MG63 (cell line): Measurements from ENCODE around the gene CST5. TPM values are rescaled to one million over a fixed set of nuclear protein-coding genes. Genes with fewer than 3 reads are reported as not detected.
"Not testable (repeated sequence)": the region's sequence is repeated elsewhere in the genome, so short reads cannot be mapped to it uniquely, and the experiment has no call there.

Experiments
- DNase-seq: peaks from one replicate; pipeline ENCODE4 v3.0.0-alpha.2; 2020
- H3K27me3 ChIP-seq: fragments of 250-450 bp; sonication (Bioruptor Pico); 2 replicates; pipeline ENCODE4 v1.5.1; 2020; ENCODE audit warnings: mild to moderate bottlenecking, moderate library complexity
- H3K36me3 ChIP-seq: fragments of 250-450 bp; sonication (Bioruptor Pico); 2 replicates; pipeline ENCODE4 v1.5.1; 2020; ENCODE audit warnings: mild to moderate bottlenecking, moderate library complexity
- H3K4me3 ChIP-seq: fragments of 250-450 bp; sonication (Bioruptor Pico); 2 replicates; pipeline ENCODE4 v1.5.1; 2020; ENCODE audit warnings: mild to moderate bottlenecking, moderate library complexity
- H3K9me3 ChIP-seq: fragments of 250-450 bp; sonication (Bioruptor Pico); 2 replicates; pipeline ENCODE4 v1.5.1; 2020; ENCODE audit warnings: mild to moderate bottlenecking, moderate library complexity
- total RNA-seq: library from RNA; depleted of rRNA; stranded (reverse); fragments of >200 nt; shearing (Covaris generic); gene quantifications from 2 replicates; pipeline ENCODE4 v1.2.3, GENCODE V29; 2014; ENCODE audit warnings: low replicate concordance; rRNA removed

CST5 gene
- total RNA-seq: not detected in 2 replicates

DNA sequence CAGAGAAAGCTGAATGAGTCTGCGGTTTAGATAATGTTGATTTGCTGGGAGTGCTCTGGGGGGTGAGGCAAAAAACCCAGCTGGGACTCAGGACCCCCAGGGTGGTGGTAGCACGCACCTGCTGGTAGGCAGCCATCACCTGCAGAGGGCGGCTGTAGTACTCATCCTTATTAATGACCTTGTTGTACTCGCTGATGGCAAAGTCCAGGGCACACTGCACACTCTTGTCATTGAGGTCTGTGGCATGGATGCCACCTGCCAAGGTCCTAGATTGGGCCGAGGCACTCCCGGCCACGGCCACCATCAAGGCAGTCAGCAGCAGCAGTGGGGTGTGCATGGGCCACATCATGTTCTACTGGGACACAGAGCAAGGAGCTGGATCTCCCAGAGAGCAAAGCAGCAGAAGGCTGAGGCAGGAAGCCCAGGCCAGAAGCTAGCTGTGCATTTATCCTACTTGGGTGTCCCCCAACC lies at the start of gene CST5:
TSS of gene CST5 (minus strand) at position 421 of the 471 bp plus-strand sequence. CDS start at position 349, 72 bp downstream.
- no peaks in the 10 kb centered on the region for H3K27me3 ChIP-seq
- H3K4me3 ChIP-seq: no peak within 1 kb of the TSS
- H3K9me3 ChIP-seq: no peaks in the 10 kb centered on the region
- DNase-seq: no peak
- no peaks in the 10 kb centered on the region for H3K36me3 ChIP-seq

- no peak for DNase-seq
- Histone ChIP-seq H3K4me3 (no peak overlapping the region), H3K27me3 (no peaks in the 10 kb centered on the region), H3K36me3 (no peaks in the 10 kb centered on the region), H3K9me3 (no peaks in the 10 kb centered on the region)
These were observed 49.2 kb upstream of the CST5 start for GRCh38 chr20:23928788-23929187.

- DNase-seq: no peak
- H3K27me3 ChIP-seq: no peaks in the 10 kb centered on the region
- no peak overlapping the region for H3K4me3 ChIP-seq
- no peaks in the 10 kb centered on the region for H3K36me3 ChIP-seq
- no peaks in the 10 kb centered on the region for H3K9me3 ChIP-seq
These were observed 48.8 kb upstream of the CST5 start for GRCh38 chr20:23928353-23928752.

DNA sequence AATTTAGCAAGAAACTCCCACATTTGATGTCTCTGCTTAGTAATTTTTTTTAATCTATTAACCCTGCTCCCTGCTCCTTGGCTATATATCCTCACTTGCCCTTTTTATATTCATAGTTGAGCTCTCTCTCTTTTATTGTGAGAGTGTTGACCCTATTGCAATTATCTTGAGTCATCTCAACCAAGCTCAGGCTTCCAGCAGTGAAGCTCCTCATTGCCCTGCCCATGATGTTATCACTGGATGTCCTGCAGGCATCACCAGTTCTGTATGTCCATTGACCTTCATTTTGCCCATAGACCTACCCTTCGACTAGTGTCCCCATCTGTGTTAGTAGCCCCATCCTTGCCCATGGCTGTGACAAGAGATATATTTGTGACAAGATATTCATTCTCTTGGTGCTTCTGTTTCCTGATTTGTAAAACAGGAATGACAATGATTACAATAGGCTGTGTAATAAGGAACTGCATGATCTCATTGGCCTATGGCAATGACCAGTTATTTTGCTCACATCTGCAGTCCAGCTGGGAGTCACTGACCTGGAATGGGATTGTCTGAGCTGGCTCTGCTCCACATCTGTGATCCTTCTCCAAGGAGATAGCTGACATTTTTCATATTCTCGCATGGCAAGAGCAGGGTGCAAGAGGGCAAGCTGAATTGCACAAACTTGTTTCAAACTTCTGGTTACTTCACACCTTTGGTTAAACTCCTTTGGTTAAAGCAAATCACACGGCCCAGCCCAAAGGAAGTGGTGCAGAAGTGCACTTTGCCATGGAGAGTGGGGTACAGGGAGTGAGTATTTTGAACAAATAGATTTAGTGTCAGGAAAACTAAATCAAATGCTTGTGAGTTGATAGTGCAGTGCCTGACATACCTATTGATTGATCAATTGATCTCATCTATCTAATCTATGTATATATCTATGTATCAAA lies 47.7 kb upstream of the CST5 start:
- Histone ChIP-seq H3K27me3 (no peaks in the 10 kb centered on the region), H3K9me3 (no peaks in the 10 kb centered on the region), H3K36me3 (no peaks in the 10 kb centered on the region), H3K4me3 (no peak overlapping the region)
- peak; percentile 9 for DNase-seq

- no peaks in the 10 kb centered on the region for H3K9me3 ChIP-seq
- no peak overlapping the region for H3K4me3 ChIP-seq
- H3K27me3 ChIP-seq: no peaks in the 10 kb centered on the region
- DNase-seq: no peak
- no peaks in the 10 kb centered on the region for H3K36me3 ChIP-seq
These were observed 47.0 kb upstream of the CST5 start for GRCh38 chr20:23926526-23926880.

GRCh38 chr20:23925789-23926525 lies 46.4 kb upstream of the CST5 start:
- no peak for DNase-seq
- no peaks in the 10 kb centered on the region for H3K36me3 ChIP-seq
- no peaks in the 10 kb centered on the region for H3K27me3 ChIP-seq
- no peak overlapping the region for H3K4me3 ChIP-seq
- no peaks in the 10 kb centered on the region for H3K9me3 ChIP-seq

- DNase-seq: no peak
These were observed 45.2 kb upstream of the CST5 start for GRCh38 chr20:23924751-23925150.

GRCh38 chr20:23923891-23924435 lies 44.4 kb upstream of the CST5 start:
- no peaks in the 10 kb centered on the region for H3K27me3 ChIP-seq
- no peaks in the 10 kb centered on the region for H3K9me3 ChIP-seq
- DNase-seq: no peak
- no peak overlapping the region for H3K4me3 ChIP-seq
- H3K36me3 ChIP-seq: no peaks in the 10 kb centered on the region

More at GRCh38 chr20:23924751-23925150, 45.2 kb upstream of the CST5 start:
- Histone ChIP-seq H3K36me3 (no peaks in the 10 kb centered on the region), H3K9me3 (no peaks in the 10 kb centered on the region), H3K27me3 (no peaks in the 10 kb centered on the region), H3K4me3 (no peak overlapping the region)

GRCh38 chr20:23923311-23923710 lies 43.8 kb upstream of the CST5 start:
- Histone ChIP-seq H3K36me3 (no peaks in the 10 kb centered on the region), H3K27me3 (no peaks in the 10 kb centered on the region), H3K9me3 (no peaks in the 10 kb centered on the region), H3K4me3 (no peak overlapping the region)
- DNase-seq: no peak

DNA sequence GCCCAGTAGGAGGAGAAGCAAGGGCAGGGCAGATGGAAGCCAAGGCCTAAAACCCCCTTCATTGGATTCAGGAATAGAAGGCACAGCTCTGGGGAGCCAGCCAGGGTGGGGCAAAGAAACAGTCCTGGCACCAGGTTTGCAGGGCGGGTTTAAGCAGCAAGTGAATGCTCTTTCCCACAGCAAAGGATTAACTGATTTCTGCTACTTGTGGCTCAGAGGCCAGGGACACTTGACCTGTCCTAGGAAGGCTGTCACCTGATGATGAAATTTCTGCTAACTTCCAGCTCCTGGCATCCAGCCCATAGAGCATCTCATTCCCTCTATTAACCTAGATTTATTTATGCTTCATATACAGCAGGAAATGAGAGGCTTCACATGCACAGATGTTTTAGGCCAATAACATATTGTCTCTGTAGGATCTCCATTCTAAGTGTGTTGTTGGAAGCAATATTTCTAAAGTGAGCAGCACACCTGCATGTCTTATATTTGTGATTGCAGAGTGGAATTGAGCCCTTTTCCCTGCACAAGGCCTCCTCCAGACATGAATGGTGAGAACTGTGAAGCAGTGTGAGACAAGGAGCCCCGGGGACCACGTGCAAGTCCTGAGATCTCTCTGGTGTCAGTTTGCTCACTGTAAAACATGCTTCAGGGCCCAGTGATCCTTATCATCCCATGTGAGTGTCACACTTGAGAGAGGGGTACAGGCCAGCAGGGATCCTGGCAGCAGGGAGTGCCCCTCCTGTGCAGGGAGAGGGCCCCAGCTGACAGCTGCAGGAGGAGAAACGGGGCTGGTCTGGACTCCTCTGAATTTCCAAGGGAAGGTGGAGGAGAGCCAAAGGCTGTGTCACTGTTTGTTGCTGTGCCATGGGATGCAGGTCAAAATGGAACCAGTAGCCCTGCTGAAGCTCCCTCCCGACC lies 41.1 kb upstream of the CST5 start:
- Histone ChIP-seq H3K4me3 (no peak overlapping the region), H3K36me3 (no peaks in the 10 kb centered on the region), H3K9me3 (no peaks in the 10 kb centered on the region), H3K27me3 (no peaks in the 10 kb centered on the region)
- peak; percentile 52 for DNase-seq

DNA sequence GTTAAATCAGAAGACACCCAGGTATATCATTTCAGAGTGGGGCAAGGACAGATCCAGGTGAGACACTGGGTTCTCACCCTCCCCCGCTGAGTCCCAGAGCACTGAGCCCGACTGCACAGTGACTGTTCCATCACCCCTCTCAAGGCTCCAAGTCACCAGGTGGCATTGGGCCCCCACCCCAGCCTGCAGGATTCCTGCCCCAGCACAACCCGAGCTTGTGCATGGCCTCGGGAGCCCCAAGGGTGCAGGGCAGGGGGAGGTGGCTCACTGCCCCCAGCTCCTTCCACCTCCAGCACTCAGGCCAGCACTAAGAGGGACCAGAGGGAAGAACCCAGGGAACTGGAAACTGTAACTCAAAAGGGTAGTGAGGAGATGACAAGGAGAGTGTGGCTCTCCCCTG lies 39.3 kb upstream of the CST5 start:
- no peak for DNase-seq
- Histone ChIP-seq H3K27me3 (no peaks in the 10 kb centered on the region), H3K36me3 (no peaks in the 10 kb centered on the region), H3K4me3 (no peak overlapping the region), H3K9me3 (no peaks in the 10 kb centered on the region)

DNA sequence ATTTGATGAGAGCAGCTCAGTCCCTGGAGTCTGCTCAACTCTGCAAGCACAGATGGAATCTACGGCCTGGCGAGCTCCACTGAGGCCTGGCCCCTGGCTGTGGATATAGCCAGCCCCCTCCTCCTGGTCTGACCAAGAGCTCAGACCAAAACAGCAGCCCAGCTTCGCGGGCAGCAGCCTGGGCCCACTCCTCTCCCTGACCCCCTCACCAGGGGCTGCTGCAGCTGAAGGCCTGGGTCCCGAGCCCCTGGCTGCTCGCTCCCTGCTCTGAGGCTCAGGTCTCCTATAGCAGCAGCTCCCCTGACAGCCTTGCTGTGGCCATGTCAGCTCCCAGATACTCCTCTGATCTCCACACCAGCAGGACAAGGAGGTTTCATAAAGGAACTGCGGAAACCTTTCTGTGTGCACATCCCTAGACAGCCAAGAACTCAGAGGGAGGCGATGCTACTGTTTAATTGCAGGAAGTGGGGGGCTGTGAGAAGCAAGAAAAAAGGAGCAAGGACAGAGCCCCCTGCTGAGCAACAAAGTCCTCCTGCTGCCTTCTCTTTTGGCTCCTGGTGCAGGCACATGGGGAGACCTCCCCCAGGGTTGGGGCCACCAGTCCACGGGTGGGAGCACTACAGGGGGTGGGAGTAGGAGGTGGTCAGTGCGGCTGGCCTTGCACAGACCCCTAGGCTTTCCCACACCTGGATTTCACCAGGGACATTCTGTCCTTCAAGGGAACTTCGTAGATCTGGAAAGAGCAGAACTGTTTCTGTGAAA lies 38.7 kb upstream of the CST5 start:
- Histone ChIP-seq H3K36me3 (no peaks in the 10 kb centered on the region), H3K9me3 (no peaks in the 10 kb centered on the region), H3K27me3 (no peaks in the 10 kb centered on the region), H3K4me3 (no peak overlapping the region)
- no peak for DNase-seq

DNA sequence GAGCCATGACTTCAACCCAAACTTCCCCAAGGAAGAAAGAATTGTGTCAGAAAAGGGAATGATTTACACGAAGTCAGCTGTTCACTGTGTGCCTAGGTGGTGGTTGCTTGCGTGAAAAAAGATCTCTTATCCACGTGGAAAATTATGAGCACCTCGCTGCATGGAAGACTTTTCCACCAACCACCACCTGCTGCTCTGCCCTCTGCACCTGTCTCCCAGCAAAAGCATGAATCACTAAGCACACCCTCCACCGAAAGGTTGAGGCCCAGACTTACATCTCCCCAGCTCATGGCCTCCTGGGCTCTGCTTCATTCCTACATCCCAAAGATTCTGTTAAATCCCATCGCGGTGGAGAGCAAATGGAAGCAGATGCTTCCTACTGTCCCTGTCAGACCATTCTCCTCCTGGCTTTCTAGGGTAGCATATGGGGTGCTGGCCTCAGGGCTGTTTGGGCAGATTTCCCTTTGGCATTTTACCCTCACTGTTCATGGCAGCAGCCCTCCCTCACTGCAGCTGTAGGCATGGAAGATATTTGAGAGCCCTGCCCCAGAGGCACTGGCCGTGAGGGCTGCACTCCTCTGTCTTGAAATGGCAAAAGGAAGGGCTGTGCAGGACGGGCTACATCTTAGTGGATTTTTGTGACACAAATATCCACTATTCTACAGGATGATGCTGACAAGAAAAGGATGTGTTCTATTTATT lies 37.6 kb upstream of the CST5 start:
- no peaks in the 10 kb centered on the region for H3K9me3 ChIP-seq
- no peaks in the 10 kb centered on the region for H3K36me3 ChIP-seq
- H3K27me3 ChIP-seq: no peaks in the 10 kb centered on the region
- H3K4me3 ChIP-seq: no peak overlapping the region
- DNase-seq: no peak

- Histone ChIP-seq H3K36me3 (no peaks in the 10 kb centered on the region), H3K9me3 (no peaks in the 10 kb centered on the region), H3K4me3 (no peak overlapping the region), H3K27me3 (no peaks in the 10 kb centered on the region)
- no peak for DNase-seq
These were observed 36.3 kb upstream of the CST5 start for GRCh38 chr20:23915844-23916243.

- DNase-seq, H3K4me3 ChIP-seq, H3K27me3 ChIP-seq, H3K36me3 ChIP-seq, H3K9me3 ChIP-seq: not testable (repeated sequence)
These were observed 34.9 kb upstream of the CST5 start for GRCh38 chr20:23914469-23914868.
